Lung microvascular endothelial cell (primary cell): ENCODE results near the gene GRM7. TPM values are rescaled to one million over a fixed set of nuclear protein-coding genes. Genes with fewer than 3 reads are reported as not detected.

Source experiments
- DNase-seq, 2 donors: peaks; one replicate each; pipeline versions ENCODE4 v3.0.0 to v3.0.0-alpha.2; 2010; ENCODE audit warnings: low read depth in 2 of 2
- total RNA-seq: library from RNA; depleted of rRNA; stranded (reverse); fragments of >200 nt; gene quantifications from 2 replicates; pipeline ENCODE4 v1.2.1, GENCODE V29; 2014

The GRM7 gene
- total RNA-seq, 1 donor from 2014 or later, result not detected

- DNase-seq, result no peak
These were observed 840.1 kb downstream of the GRM7 start for GRCh38 chr3:7700977-7701376.

DNA sequence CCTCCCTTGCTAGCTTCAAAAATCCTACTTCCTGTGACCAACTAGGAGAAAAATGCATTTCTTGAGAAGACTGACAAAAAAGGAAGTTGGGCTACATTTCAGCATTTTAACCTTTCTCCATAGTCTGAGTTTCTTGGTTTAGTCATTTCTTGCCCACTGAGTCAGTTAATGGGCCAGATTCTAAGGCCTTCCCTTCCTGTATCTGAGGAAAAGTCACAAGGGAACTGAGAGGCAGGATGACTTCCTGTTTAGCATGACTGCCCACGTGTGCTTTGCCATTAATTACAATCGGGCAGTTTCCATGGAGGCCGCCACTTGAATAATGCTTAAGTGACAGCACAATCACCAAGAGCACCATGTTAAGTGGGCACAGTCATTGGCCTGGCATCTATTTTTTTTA is 846.3 kb downstream of the GRM7 start:
- peak in 1 of 2 donors; percentile 91 for DNase-seq

GRCh38 chr3:7709376-7710082 is 848.6 kb downstream of the GRM7 start:
- peak in 1 of 2 donors; percentile 70 for DNase-seq

DNA sequence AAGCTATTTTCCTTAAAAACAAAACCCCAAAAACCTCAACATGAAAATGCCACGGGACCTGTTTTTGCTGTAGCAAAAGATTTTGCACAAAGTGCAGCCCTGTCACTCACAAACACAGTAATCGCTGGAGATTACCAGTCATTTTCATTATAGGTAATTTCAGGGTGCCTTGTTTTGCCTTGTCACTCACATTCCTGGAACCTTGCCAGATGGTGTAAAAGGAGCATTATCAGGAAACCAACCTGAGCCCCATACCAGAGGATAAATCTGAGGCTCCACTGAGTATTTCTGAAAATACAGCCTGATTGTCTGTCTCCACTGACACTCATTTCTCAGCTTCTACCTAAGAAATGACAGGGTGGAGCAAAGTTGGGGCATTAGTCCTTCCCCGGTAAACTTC is 849.4 kb downstream of the GRM7 start:
- peak in 1 of 2 donors; percentile 26 for DNase-seq

DNA sequence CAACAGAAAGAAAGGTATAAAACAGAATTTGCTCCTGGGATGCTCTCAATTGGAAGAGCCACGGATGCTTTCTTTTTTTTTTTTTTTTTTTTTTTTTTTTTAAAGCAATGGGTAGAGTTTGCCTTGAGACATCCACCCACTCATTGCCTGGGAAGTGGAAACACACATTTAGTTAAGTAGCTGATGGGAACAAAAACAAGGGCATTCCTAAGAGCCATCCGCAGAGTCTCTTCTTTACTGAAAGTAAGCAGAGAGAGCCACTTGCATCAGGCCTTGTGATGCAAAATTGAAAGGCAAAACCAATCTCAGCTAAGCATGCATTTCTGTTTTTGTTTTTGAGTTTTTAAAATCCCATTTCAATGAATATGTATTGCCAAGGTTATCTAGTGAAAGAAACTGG is 852.8 kb downstream of the GRM7 start:
- DNase-seq, result no peak

DNA sequence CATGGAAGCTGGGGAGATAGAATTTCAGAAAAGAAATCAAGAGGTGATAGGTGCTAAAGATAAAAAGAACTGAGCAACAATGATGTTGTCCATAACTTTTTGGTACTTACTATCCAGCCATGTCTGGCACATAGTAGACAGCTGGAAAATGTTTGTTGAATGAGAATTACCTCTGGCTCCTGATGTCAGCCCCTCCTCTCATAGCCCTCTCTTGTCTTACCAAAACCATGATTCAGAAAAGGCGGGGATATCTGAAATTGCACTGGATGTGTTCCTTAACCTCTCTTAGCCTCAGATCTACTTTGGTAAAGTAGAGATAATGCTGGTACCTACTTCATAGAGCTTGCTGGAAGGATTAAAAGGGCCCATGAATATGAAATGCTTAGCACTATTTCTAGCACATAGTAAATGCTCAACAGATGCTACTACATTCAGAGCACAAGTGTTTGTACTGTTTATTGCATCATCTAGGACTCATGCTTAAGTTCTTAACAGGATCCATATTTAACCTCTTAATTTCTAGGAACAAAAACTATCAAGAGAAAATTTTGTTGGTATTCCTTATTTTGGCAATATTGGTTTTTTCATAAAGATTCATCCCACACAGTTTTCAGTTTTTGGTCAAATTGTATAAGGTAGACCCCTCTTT is 859.9 kb downstream of the GRM7 start:
- no peak for DNase-seq

- DNase-seq, result no peak
These were observed 861.0 kb downstream of the GRM7 start for GRCh38 chr3:7721869-7722268.

DNA sequence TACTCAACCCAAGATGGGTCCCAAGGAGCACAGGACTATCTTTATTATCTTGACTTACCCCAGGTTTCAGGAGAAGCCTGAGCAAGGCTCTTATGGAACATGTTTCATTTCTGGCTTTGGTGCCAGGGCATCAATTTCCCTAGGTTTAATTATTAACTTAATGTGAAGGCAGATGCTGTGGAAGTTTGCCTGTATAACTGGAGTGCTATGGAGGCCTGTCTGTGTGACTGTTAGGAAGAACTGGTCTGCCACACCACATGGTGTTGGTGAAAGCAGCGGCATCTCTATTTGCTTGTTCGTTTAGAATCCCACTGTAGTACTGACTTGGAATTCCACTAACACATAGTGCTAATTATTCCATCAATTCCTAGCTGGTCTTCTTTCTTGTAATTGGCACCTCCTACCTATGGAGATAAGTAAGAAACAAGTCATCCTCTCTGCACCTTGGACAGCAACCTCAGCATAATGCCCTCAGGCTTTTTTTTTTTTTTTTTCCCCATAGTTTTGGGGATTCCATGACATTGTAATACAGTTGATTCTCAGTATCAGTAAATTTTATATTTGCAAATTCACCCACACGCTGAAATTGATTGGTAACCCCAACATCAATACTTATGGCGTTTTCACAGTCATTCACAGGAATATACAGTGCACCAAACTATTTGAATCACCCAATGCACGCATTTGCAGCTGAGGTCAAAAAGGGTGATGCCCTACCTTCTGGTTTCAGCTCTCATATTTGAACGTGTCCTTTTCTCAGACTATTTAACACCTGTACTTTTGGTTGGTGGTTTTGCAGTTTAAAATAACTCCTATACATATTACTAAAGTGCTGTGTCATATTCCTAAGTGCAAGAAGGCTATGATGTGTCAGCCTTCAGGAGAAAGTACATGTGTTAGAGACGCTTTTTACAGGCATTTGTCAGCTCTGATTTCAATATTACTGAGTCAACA is 867.9 kb downstream of the GRM7 start:
- DNase-seq, result no peak

- peak in 1 of 2 donors; percentile 55 for DNase-seq
These were observed 873.0 kb downstream of the GRM7 start for GRCh38 chr3:7733933-7734332.

GRCh38 chr3:7734456-7734855 is 873.5 kb downstream of the GRM7 start:
- DNase-seq, result peak in 1 of 2 donors; percentile 51

DNA sequence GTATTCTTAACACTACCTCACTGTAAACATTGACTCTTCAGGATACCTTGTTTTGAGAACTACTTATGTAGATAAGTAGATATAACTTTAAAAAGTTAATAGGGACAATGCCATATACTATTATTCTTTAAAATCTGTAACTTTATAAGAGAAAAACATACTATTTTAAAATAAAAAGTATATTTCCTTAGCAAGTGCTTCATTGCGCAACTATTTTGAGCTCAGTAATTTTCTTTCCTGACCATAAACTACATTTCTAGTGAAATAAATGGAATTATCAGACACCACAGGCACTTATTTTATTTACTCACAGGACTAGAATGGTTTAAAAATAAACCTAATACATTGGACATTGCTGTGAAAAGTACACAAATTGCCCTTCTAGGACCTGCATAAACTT is 876.3 kb downstream of the GRM7 start:
- DNase-seq, result no peak

- DNase-seq, result no peak
These were observed 878.8 kb downstream of the GRM7 start for GRCh38 chr3:7739754-7740153.

DNA sequence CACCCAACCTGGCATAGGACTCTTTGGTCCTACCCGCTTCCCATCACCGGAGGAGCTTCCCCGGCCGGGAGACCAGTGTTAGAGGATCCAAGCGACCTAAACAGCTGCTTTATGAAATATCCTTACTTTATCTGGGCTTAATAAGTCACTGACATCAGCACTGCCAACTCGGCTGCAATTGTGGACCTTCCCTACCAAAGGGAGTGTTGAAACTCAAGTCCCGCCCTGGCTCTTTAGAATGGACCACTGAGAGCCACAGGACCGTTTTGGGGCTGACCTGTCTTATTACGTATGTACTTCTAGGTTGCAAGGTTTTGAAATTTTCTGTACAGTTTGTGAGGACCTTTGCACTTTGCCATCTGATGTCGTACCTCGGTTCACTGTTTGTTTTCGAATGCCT is 879.5 kb downstream of the GRM7 start:
- DNase-seq, result no peak

GRCh38 chr3:7744850-7745249 is 883.9 kb downstream of the GRM7 start:
- DNase-seq, result peak in 1 of 2 donors; percentile 20

GRCh38 chr3:7745711-7746110 is 884.8 kb downstream of the GRM7 start:
- no peak for DNase-seq

GRCh38 chr3:7749931-7750695 is 889.2 kb downstream of the GRM7 start:
- DNase-seq, result no peak

DNA sequence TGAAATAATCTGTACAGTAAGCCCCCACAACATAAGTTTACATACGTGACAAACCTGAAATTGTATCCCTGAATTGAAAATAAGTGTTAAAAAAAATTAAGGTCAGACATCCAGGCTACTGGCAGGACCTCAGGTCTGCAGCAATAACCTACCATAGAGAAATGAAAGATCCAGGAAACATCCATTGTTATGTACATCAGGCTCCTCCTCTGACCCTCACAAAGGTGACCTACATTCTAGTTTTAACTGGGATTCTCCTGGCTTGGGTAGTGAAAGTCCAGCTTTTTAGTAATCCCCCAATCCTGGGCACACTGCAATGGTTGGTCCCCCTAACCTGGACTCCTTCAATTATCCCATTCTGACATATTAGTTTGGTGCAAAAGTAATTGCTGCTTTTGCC is 891.1 kb downstream of the GRM7 start:
- DNase-seq, result no peak

GRCh38 chr3:7754653-7755441 is 893.9 kb downstream of the GRM7 start:
- DNase-seq, result no peak

DNA sequence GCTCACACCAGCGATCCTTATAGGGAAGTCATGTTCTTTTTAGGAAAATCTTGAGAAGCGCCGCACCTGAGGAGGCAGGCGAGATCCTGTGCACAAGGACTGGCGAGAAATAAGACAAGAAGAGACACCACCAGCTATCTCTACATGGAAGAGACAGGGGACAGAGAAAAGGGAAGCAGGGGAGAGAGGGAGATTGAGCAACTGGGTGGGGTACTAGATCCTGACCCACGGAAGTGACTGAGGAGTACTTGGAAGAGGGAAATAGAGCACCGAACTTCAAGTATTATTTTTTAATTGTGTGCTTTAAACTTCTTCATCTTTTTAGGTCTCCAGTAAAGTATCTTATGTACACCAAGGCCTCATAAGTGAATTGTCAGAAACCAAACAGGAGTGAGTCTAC is 898.7 kb downstream of the GRM7 start:
- no peak for DNase-seq

GRCh38 chr3:7760718-7761117 is 899.8 kb downstream of the GRM7 start:
- DNase-seq, result no peak

- no peak for DNase-seq
These were observed 903.2 kb downstream of the GRM7 start for GRCh38 chr3:7764115-7764514.
